ENCODE results near the gene SEC11C. TPM values are rescaled to one million over a fixed set of nuclear protein-coding genes. Genes with fewer than 3 reads are reported as not detected.

The SEC11C gene
- total and polyA plus RNA-seq, 2 donors (not counting 1 experiment from before 2014, with no cell fraction given), result 12.5 to 16.3 TPM

DNA sequence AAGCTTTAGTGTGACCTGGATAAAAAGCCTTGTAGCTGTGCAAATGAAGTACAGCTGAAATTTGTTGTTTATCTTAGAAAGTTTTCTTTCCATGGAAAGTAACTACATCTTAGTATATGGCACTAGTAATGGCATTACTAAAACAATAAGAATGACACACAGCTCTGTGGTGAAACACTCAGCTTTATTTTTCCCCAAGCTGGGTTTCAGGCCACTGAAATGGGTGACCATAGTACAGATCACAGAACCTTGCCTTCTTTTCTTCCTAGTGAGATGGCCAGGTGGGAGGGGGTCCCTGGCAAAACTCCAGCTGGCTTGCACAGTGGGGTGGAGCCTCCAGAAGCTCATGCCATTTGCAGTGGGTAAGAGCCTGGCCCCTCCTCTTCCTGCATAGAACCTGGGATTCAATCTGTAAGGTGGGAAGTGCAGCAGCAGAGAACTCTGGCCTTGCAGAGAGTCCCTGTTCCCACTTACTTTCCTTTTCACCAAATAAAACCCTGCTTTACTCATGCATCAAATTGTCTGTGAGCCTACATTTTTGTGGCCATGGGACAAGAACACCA lies 62.7 kb downstream of the SEC11C start:
- H4K20me1 ChIP-seq (ENCODE audit: control insufficient read depth, extremely low read depth, insufficient read depth, low read length), result no peaks in the 10 kb centered on the region
- H3K36me3 ChIP-seq (ENCODE audit: control insufficient read depth, insufficient read depth, low read length), result no peaks in the 10 kb centered on the region
- TF ChIP-seq EZH2 (IDR thresholded peaks at IDR 0.05; ENCODE audit: low read length, missing control alignments), result no peak
- TF ChIP-seq, protein P1, sequence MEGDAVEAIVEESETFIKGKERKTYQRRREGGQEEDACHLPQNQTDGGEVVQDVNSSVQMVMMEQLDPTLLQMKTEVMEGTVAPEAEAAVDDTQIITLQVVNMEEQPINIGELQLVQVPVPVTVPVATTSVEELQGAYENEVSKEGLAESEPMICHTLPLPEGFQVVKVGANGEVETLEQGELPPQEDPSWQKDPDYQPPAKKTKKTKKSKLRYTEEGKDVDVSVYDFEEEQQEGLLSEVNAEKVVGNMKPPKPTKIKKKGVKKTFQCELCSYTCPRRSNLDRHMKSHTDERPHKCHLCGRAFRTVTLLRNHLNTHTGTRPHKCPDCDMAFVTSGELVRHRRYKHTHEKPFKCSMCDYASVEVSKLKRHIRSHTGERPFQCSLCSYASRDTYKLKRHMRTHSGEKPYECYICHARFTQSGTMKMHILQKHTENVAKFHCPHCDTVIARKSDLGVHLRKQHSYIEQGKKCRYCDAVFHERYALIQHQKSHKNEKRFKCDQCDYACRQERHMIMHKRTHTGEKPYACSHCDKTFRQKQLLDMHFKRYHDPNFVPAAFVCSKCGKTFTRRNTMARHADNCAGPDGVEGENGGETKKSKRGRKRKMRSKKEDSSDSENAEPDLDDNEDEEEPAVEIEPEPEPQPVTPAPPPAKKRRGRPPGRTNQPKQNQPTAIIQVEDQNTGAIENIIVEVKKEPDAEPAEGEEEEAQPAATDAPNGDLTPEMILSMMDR (conservative IDR thresholded peaks at IDR 0.05 in 1 of 2, IDR thresholded peaks at IDR 0.05 in 1 of 2; ENCODE audit: low read depth in 1 of 2, low read length in 2 of 2), result no peak
- H3K9me3 ChIP-seq (ENCODE audit: control insufficient read depth, insufficient read depth, low read depth, low read length), result no peaks in the 10 kb centered on the region
- no peak overlapping the region for H3K9ac ChIP-seq (ENCODE audit: insufficient read depth, low read length)
- H3K27ac ChIP-seq (ENCODE audit: insufficient read depth, low read length), result no peak overlapping the region
- no peak overlapping the region for H3K4me2 ChIP-seq (ENCODE audit: extremely low read depth, insufficient read depth, low read length)
- DNase-seq (ENCODE audit: low read depth in 2 of 2), result no peak
- H2AFZ ChIP-seq (ENCODE audit: low read length), result no peak overlapping the region
- no peaks in the 10 kb centered on the region for H3K4me1 ChIP-seq (ENCODE audit: control insufficient read depth, extremely low read depth, insufficient read depth, low read length)
- H3K27me3 ChIP-seq (ENCODE audit: control insufficient read depth, insufficient read depth, low read length), result peaks cover 20% of the 10 kb centered on the region
- no peaks in the 10 kb centered on the region for H3K79me2 ChIP-seq (ENCODE audit: control insufficient read depth, insufficient read depth, low read length)
- no peak overlapping the region for H3K4me3 ChIP-seq (replicated peaks in 1 of 4; ENCODE audit: control extremely low read depth in 1 of 4, insufficient read depth in 1 of 4, low read depth in 3 of 4, low read length in 4 of 4)

- DNase-seq (ENCODE audit: low read depth in 2 of 2), result no peak
- TF ChIP-seq EZH2 (IDR thresholded peaks at IDR 0.05; ENCODE audit: low read length, missing control alignments), result no peak
- TF ChIP-seq, protein P1 (conservative IDR thresholded peaks at IDR 0.05 in 1 of 2, IDR thresholded peaks at IDR 0.05 in 1 of 2; ENCODE audit: low read depth in 1 of 2, low read length in 2 of 2), result no peak
- no peaks in the 10 kb centered on the region for H3K79me2 ChIP-seq (ENCODE audit: control insufficient read depth, insufficient read depth, low read length)
- no peak overlapping the region for H3K4me2 ChIP-seq (ENCODE audit: extremely low read depth, insufficient read depth, low read length)
- H3K36me3 ChIP-seq (ENCODE audit: control insufficient read depth, insufficient read depth, low read length), result no peaks in the 10 kb centered on the region
- no peaks in the 10 kb centered on the region for H4K20me1 ChIP-seq (ENCODE audit: control insufficient read depth, extremely low read depth, insufficient read depth, low read length)
- H3K27ac ChIP-seq (ENCODE audit: insufficient read depth, low read length), result no peak overlapping the region
- peaks cover 23% of the 10 kb centered on the region for H3K27me3 ChIP-seq (ENCODE audit: control insufficient read depth, insufficient read depth, low read length)
- no peaks in the 10 kb centered on the region for H3K4me1 ChIP-seq (ENCODE audit: control insufficient read depth, extremely low read depth, insufficient read depth, low read length)
- no peak overlapping the region for H3K4me3 ChIP-seq (replicated peaks in 1 of 4; ENCODE audit: control extremely low read depth in 1 of 4, insufficient read depth in 1 of 4, low read depth in 3 of 4, low read length in 4 of 4)
- no peak overlapping the region for H2AFZ ChIP-seq (ENCODE audit: low read length)
- H3K9me3 ChIP-seq (ENCODE audit: control insufficient read depth, insufficient read depth, low read depth, low read length), result no peaks in the 10 kb centered on the region
- H3K9ac ChIP-seq (ENCODE audit: insufficient read depth, low read length), result no peak overlapping the region
These were observed 67.8 kb downstream of the SEC11C start for GRCh38 chr18:59207506-59207905.

Other genes with a start within 250 kb of the SEC11C start
- not detected in 2 replicates for gene GRP, start 80.3 kb downstream of the SEC11C start, total RNA-seq
- gene GRP, start 80.3 kb downstream of the SEC11C start, polyA plus RNA-seq, result not detected in 2 replicates
- not detected in 2 replicates for gene RAX, start 133.6 kb downstream of the SEC11C start, total RNA-seq
- not detected in 2 replicates for gene RAX, start 133.6 kb downstream of the SEC11C start, polyA plus RNA-seq
- not detected in 2 replicates for gene CPLX4, start 178.8 kb downstream of the SEC11C start, total RNA-seq
- gene CPLX4, start 178.8 kb downstream of the SEC11C start, polyA plus RNA-seq, result not detected in 2 replicates
- 132 and 170 TPM in 2 replicates for gene LMAN1, start 219.4 kb downstream of the SEC11C start, total RNA-seq
- 77.7 and 130 TPM in 2 replicates for gene LMAN1, start 219.4 kb downstream of the SEC11C start, polyA plus RNA-seq